ENCODE results near the gene DCAF4L1.

DCAF4L1 gene

DNA sequence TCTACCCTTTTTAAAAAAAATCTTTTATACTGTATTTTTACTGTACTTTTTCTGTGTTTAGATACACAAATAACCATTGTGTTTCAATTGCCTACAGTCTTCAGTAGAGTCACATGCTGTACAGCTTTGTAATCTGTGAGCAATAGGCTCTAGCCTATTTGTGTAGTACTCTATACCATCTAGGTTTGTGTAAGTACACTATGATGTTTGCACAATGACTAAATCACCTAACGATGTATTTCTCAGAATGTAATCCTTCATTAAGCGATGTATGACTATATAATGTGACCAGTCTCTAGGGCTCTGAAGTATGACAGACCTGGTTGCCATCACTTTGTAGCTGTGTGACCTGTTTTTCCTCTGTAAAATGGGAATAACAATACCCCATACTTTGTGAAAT lies 14.2 kb upstream of the DCAF4L1 start:
- no peak for TF ChIP-seq POLR2A (IDR thresholded peaks at IDR 0.05; ENCODE audit: low read length)
- TF ChIP-seq GATA1 (IDR thresholded peaks at IDR 0.05; ENCODE audit: low read depth, low read length) = no peak

DNA sequence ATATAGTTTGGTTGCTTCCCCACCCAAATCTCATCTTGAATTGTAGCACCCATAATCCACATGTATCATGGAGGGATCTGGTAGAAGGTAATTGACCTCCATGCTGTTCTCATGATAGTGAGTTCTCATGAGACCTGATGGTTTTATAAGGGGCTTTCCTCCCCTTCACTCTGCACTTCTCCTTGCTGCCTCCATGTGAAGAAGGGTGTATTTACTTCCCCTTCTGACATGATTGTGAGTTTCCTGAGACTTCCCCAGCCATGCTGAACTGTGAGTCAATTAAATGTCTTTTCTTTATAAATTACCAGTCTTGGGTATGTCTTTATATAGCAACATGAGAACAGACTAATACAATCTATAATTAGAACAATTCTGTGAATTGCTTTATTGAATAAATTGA lies 11.9 kb upstream of the DCAF4L1 start:
- no peak for DNase-seq
- TF ChIP-seq GATA1 (IDR thresholded peaks at IDR 0.05; ENCODE audit: low read depth, low read length) (no peak), POLR2A (IDR thresholded peaks at IDR 0.05; ENCODE audit: low read length) (no peak)

More for the DNA sequence above, 14.2 kb upstream of the DCAF4L1 start:
- DNase-seq = no peak

DNA sequence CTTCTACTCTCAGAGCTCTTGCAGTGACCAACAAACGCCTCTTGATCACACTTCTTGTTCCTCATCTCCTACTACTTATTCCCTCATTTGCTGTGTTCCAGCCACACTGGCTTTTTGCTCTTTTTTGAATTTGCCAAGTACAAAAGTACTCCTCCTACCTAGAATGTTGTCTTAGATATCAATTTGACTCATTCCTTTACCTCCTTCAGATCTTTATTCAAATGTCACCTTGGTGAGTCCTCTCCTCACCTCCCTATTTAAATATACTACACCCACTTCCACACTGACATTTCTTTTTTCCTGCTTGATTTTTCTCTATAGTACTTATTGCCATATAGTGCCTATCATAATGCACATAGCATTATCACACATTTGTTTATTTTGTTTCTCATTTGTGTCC lies 6.2 kb upstream of the DCAF4L1 start:
- TF ChIP-seq POLR2A (IDR thresholded peaks at IDR 0.05; ENCODE audit: low read length) (no peak), GATA1 (IDR thresholded peaks at IDR 0.05; ENCODE audit: low read depth, low read length) (no peak)
- DNase-seq = no peak

DNA sequence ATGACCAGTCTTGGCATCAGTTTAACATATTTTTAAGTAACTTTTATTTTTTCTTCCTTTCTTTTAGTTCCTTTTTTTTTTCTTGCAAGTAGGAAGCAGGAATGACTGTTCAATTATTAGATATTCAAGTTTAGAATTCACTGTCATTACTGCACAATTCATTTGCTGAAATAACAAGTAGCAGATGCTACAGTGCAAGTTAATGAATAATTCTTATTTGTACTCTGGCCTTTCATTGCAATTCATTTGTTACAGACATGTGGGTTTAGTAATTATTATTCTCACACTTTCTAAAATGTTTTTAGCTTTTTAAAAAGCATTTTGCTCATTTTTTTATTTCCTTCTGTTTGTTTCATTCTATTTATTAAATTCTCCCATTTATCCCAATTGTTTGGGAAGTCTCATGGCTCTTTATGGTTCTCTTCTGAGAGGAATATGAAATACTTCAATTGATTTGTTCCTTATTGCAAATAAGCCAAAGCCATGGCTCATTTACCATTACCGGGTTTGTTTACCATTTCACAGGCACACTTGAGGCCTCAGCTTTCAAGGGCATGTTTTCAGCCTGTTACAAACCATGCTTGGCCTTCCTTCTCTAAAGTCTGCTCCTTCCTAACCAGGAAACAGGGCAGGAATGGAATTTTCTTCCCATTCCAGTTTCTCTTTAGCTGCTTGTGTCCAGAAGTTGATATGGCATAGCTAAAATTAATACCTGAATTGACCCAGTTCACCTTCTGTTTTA lies 4.6 kb upstream of the DCAF4L1 start:
- DNase-seq = no peak
- TF ChIP-seq GATA1 (IDR thresholded peaks at IDR 0.05; ENCODE audit: low read depth, low read length) = no peak
- no peak for TF ChIP-seq POLR2A (IDR thresholded peaks at IDR 0.05; ENCODE audit: low read length)

DNA sequence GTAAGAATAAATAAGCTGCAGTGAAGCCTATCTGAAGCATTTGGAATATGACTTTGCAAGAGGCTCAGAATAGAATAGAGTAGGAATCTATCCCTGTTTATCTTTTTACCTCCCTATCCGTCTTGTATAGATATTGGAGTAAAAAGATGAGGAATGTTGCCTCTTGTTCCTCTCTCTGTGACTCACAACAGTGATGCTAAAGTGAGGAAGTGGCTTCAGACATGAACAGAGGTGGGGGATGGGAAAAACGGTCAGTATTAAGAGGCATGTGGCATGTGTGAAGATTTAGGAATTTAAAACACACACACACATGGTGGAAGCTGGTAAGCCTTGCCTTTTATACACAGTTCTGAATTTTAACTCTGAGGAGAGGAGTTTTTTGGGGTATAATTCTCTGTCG lies 3.8 kb upstream of the DCAF4L1 start:
- DNase-seq = no peak
- TF ChIP-seq GATA1 (IDR thresholded peaks at IDR 0.05; ENCODE audit: low read depth, low read length) (no peak), POLR2A (IDR thresholded peaks at IDR 0.05; ENCODE audit: low read length) (no peak)

DNA sequence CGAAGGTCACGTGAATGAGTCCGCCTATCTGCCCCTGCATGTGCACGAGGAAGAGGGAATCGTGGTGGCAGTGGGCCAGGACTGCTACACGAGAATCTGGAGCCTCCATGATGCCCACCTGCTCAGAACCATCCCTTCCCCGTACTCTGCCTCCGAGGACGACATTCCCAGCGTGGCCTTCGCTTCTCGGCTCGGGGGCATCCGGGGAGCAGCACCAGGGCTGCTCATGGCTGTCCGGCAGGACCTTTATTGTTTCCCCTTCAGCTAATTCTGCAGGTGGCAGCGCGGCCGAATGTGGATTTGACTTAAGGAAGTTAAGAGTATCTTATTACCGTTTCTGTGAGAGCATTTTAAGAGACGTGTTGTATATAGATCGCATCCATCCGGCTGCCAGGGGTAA lies 1.2 kb downstream of the DCAF4L1 start:
- DNase-seq = no peak
- TF ChIP-seq POLR2A (IDR thresholded peaks at IDR 0.05; ENCODE audit: low read length) = no peak
- no peak for TF ChIP-seq GATA1 (IDR thresholded peaks at IDR 0.05; ENCODE audit: low read depth, low read length)

DNA sequence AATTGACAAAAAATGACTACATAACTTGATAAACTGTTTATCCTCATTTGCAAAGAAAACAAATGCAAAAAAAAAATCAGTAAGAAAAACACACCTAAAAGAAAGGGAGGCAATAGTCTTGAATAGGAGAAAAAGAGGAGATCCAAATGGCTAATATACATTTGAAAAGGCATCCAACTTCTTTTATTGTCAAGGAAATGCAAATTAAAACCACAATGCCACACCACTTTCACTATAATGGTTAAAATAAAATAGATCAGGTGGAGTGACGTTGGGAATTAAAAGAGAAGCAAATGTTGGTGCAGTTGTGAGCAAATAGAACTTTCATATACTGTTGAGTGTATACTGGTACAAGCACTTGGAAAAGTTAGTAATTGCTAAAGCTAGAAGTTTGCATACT lies 3.6 kb downstream of the DCAF4L1 start:
- DNase-seq = no peak
- TF ChIP-seq GATA1 (IDR thresholded peaks at IDR 0.05; ENCODE audit: low read depth, low read length) (no peak), POLR2A (IDR thresholded peaks at IDR 0.05; ENCODE audit: low read length) (no peak)

DNA sequence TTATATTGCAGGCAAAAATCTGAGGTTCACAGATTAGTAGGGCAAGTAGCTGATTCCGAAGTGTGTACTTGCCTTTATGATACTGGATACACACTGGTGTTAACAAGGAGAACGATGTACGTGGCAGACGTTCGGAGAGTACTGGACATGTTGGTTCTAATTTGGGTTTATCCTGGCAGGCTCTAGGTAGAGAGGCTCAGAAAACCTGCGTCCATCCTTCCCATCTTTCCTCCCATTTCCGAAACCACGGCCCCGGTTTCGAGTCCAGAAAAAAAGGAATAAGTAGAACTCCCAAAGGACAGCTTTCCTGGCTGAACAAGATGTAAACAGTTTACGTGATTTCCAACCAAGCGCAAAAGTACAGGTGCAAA lies 8.4 kb downstream of the DCAF4L1 start:
- DNase-seq = no peak
- TF ChIP-seq POLR2A (IDR thresholded peaks at IDR 0.05; ENCODE audit: low read length) (no peak), GATA1 (IDR thresholded peaks at IDR 0.05; ENCODE audit: low read depth, low read length) (no peak)

DNA sequence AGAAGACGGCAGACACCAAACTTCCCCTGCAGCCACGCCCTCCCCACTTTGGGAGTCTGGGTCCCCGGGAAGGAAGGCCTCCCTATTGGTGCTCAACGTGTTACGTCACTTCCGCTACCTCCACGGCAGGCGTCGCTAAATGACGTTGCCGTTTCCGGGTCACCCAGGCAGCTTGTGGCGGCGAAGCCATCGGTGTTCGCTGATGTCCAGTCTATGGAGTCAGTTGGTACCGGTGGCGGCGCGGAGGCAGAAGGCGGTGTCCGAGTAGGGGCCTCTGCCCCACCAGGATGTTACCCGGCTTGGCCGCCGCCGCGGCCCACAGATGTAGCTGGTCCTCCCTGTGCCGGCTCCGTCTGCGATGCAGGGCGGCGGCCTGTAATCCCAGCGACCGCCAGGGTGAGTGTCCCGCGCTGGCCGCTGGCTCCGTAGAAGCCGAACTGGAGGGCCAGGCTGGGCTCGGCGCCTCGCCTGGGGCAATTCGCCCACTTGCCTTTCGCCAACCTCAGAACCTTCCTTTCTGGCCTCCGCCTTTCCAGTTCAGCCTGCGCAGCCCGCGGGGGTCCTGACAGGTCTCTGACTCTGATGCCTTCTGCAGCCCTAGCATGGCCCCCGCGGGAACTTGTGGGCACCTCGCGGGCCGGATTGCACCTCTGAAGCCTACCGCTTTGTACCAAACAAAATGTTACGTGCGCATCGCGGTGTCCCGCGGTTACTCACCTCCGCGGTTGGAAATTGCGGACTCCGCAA lies 9.0 kb downstream of the DCAF4L1 start, which contains the start of gene SLC30A9:
Gene SLC30A9, plus strand, starts transcription at position 166 of the 747 bp plus-strand sequence. Its CDS starts 122 bp downstream, at position 288.
- peak; percentile 96 to 97 for DNase-seq
- TF ChIP-seq POLR2A (IDR thresholded peaks at IDR 0.05; ENCODE audit: low read length) = peak; percentile 95
- TF ChIP-seq GATA1 (IDR thresholded peaks at IDR 0.05; ENCODE audit: low read depth, low read length) = no peak

DNA sequence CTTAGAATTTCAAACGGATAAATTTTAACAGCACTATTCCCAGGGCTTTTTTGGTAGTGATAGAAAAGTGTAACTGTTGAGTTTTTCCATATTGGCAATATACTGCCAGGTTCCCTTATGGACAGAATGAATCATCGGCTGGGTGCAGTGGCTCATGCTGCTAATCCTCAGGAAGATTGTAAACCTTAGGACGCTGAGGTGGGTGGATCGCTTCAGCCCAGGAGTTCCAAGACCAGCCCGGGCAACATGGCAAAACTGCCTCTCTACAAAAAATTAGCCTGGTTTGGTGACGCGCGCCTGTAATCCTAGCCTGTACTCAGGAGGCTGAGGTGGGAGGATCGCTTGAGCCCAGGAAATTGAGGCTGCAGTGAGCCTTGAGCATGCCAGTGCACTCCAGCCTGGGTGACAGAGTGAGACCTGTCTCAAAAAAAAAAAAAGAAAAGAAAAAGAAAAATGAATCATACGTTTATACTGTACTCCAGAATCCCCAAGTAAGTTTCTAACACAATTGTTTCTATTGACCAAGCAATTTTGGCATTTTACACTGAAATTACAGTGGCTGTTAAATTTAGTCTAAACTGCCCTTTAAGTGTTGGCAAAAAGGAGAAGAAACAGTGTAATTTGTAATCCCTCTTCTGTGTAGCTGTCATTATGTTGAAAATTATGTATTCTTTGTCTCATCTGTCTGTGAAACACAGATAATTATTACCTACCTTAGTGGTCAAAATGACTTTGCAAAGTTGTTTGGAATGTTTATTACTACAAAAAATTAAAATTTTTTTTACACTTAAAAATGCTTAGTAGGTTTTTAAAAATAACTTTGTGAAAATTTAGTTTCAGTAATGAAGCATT lies 10.6 kb downstream of the DCAF4L1 start:
- TF ChIP-seq GATA1 (IDR thresholded peaks at IDR 0.05; ENCODE audit: low read depth, low read length) = no peak
- no peak for TF ChIP-seq POLR2A (IDR thresholded peaks at IDR 0.05; ENCODE audit: low read length)
- peak; percentile 41 to 49 for DNase-seq

DNA sequence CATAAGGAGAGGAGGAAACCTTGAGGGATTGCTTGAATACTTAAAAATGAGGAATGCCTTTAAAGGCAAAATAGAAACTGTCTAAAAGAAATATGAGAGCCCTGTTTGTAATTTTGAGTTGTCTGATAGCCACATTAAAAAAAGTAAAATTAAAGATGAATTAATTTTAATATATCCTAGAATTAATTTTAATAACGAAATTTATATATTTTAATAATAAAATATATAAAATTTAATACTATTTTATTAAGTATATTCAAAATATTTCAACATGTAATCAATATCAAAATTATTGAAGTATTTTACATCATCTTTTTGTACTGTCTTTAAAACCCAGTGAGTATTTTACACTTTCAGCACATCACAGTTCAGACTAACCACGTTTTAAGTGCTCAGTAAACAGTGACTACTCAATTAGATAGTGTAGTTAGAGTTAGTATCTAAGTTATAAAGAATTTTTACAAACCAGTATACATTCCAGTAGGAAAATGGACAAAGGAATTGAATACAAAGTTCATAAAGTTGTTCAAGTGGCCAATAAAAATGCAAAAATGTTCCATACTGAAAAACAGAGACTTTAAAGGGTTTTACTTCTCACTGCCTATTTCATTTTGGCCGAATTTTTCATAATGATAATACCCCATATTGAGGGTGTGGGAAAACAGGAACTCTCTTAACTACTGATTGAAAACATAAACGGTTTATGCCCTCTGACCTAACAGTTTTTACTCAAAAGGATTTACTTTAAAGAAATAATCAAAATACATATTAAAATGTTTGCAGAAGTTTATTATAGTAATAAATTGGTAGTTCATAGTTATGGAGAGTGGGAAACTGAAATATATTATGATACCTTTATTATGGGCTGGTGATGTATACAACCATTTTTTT lies 11.7 kb downstream of the DCAF4L1 start:
- DNase-seq = peak in 1 of 2 experiments; percentile 3
- TF ChIP-seq GATA1 (IDR thresholded peaks at IDR 0.05; ENCODE audit: low read depth, low read length) (no peak), POLR2A (IDR thresholded peaks at IDR 0.05; ENCODE audit: low read length) (no peak)

DNA sequence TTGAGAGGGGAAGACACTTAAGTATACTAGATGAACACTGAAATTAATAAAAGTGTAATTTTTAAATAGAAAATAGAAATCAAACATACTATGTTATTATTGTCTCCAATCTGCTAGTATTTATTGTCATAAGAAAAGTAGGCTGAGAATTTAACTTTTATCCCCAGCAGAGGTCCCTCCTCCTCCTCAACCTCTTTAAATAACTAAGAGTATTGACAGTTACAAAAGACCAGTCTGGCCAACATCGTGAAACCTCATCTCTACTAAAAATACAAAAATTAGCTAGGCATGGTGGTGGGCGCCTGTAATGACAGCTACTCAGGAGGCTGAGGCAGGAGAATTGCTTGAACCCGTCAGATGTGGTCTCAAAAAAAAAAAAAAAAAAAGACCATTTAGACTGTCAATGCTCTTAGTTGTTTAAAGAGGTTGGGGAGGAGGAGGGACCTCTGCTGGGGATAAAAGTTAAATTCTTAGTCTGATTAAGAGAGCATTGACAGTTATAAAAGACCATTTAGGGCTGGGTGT lies 13.0 kb downstream of the DCAF4L1 start:
- no peak for DNase-seq
- TF ChIP-seq POLR2A (IDR thresholded peaks at IDR 0.05; ENCODE audit: low read length) (no peak), GATA1 (IDR thresholded peaks at IDR 0.05; ENCODE audit: low read depth, low read length) (no peak)

DNA sequence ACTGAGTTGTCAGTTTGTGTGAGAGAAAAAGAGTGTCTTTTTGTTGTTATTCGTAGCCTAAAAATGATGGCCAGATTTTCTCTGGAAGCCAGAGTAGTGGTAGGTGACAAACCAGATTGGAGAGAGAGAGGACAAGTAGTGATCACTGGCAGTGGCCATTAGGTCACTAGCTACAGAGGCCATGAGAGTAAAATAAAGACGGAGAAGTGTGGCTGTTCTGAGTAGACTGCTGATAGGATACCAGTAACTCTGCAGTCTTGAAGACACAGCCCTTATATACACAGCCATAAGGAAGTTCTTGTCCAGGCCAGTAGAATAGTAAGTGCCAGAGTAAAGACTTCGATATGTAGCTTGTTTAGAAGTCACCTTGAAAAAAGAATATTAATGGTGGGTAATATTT lies 16.5 kb downstream of the DCAF4L1 start:
- TF ChIP-seq POLR2A (IDR thresholded peaks at IDR 0.05; ENCODE audit: low read length) = no peak
- DNase-seq = no peak

Data from erythroblast (primary cell).